ENCODE data around the gene KRT5. TPM values are rescaled to one million over a fixed set of nuclear protein-coding genes. Genes with fewer than 3 reads are reported as not detected.

KRT5 gene
- total and polyA plus RNA-seq, 4 donors: 0.08 TPM; not detected in 3

DNA sequence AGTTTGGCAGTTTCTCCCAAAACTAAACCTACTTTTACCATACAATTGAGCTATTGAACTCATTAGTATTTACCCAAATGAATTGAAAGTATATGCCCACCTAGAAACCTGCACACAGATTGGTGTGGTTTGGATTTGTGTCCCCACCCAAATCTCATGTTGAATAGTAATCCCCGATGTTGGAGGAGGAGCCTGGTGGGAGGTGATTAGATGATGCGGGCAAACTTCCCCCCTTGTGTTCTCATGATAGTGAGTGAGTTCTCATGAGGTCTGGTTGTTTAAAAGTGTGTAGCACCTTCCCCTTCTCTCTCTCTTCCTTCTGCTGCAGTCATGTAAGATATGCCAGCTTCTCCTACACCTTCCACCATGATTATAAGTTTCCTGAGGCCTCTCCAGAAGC, 42.5 kb downstream of the KRT5 start:
- Histone ChIP-seq H3K27me3 (ENCODE audit: control insufficient read depth in 4 of 4, insufficient read depth in 4 of 4, low read length in 3 of 4) (no peaks in the 10 kb centered on the region), H3K27ac (ENCODE audit: low read depth in 1 of 2, low read length in 2 of 2) (no peak overlapping the region), H3K9me3 (ENCODE audit: control insufficient read depth in 4 of 4, low read length in 3 of 4) (no peaks in the 10 kb centered on the region), H3K4me3 (ENCODE audit: low read depth in 1 of 3, low read length in 3 of 3) (no peak overlapping the region), H3K9ac (ENCODE audit: low read depth in 1 of 2, low read length in 2 of 2) (no peak overlapping the region), H3K4me1 (ENCODE audit: control insufficient read depth in 4 of 4, insufficient read depth in 4 of 4, low read length in 3 of 4) (peaks cover 0 to 1% (median 0%) of the 10 kb centered on the region in 4 donors), H3K36me3 (ENCODE audit: control insufficient read depth in 4 of 4, insufficient read depth in 3 of 4, low read depth in 1 of 4, low read length in 3 of 4) (no peaks in the 10 kb centered on the region)
- no peak for DNase-seq (ENCODE audit: low spot score)
- WGBS: 76% methylated on average over 2 of the region's 2 CpGs
- TF ChIP-seq EGR1 (IDR thresholded peaks at IDR 0.05; ENCODE audit: low read depth in 2 of 2): no peak
- TF ChIP-seq, protein P1, sequence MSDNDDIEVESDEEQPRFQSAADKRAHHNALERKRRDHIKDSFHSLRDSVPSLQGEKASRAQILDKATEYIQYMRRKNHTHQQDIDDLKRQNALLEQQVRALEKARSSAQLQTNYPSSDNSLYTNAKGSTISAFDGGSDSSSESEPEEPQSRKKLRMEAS (IDR thresholded peaks at IDR 0.05): no peak
- TF ChIP-seq RXRA (IDR thresholded peaks at IDR 0.05): no peak
- TF ChIP-seq JUND (IDR thresholded peaks at IDR 0.05): no peak
- no peak for TF ChIP-seq FOXA1 (IDR thresholded peaks at IDR 0.05)
- TF ChIP-seq, protein P2, sequence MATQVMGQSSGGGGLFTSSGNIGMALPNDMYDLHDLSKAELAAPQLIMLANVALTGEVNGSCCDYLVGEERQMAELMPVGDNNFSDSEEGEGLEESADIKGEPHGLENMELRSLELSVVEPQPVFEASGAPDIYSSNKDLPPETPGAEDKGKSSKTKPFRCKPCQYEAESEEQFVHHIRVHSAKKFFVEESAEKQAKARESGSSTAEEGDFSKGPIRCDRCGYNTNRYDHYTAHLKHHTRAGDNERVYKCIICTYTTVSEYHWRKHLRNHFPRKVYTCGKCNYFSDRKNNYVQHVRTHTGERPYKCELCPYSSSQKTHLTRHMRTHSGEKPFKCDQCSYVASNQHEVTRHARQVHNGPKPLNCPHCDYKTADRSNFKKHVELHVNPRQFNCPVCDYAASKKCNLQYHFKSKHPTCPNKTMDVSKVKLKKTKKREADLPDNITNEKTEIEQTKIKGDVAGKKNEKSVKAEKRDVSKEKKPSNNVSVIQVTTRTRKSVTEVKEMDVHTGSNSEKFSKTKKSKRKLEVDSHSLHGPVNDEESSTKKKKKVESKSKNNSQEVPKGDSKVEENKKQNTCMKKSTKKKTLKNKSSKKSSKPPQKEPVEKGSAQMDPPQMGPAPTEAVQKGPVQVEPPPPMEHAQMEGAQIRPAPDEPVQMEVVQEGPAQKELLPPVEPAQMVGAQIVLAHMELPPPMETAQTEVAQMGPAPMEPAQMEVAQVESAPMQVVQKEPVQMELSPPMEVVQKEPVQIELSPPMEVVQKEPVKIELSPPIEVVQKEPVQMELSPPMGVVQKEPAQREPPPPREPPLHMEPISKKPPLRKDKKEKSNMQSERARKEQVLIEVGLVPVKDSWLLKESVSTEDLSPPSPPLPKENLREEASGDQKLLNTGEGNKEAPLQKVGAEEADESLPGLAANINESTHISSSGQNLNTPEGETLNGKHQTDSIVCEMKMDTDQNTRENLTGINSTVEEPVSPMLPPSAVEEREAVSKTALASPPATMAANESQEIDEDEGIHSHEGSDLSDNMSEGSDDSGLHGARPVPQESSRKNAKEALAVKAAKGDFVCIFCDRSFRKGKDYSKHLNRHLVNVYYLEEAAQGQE (IDR thresholded peaks at IDR 0.05): no peak
- TF ChIP-seq HNF4A (conservative IDR thresholded peaks at IDR 0.05): no peak
- no peak for TF ChIP-seq GABPA (IDR thresholded peaks at IDR 0.05 in 1 of 2, conservative IDR thresholded peaks at IDR 0.05 in 1 of 2)
- TF ChIP-seq, protein P3, sequence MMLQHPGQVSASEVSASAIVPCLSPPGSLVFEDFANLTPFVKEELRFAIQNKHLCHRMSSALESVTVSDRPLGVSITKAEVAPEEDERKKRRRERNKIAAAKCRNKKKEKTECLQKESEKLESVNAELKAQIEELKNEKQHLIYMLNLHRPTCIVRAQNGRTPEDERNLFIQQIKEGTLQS (IDR thresholded peaks at IDR 0.05): no peak
- TF ChIP-seq HNF4G (IDR thresholded peaks at IDR 0.05): no peak
- no peak for TF ChIP-seq TAF1 (conservative IDR thresholded peaks at IDR 0.05)
- no peak for TF ChIP-seq NR2F2 (IDR thresholded peaks at IDR 0.05)
- TF ChIP-seq YY1 (IDR thresholded peaks at IDR 0.05): no peak
- TF ChIP-seq RAD21 (IDR thresholded peaks at IDR 0.05): no peak
- TF ChIP-seq SP1 (IDR thresholded peaks at IDR 0.05): no peak

DNA sequence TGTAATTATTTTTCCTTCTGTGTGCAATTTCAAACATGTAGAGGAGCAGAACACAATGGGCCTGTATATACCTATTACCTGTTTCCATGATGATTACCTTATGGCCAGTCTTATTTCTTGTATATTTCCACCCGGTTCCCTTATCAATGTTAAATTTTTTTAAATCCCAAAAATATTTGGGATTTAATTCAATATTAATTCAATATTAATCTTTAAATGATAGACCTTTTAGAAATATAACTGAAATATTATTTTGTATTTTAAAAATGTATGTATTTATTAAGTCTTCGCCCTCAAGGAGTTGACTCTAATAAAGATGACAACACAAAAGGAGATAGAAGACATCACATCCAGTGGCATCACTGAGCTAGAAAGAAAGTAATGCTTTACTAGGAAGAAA, 46.0 kb downstream of the KRT5 start:
- Histone ChIP-seq H3K9me3 (ENCODE audit: control insufficient read depth in 4 of 4, low read length in 3 of 4) (no peaks in the 10 kb centered on the region), H3K36me3 (ENCODE audit: control insufficient read depth in 4 of 4, insufficient read depth in 3 of 4, low read depth in 1 of 4, low read length in 3 of 4) (no peaks in the 10 kb centered on the region), H3K27ac (ENCODE audit: low read depth in 1 of 2, low read length in 2 of 2) (no peak overlapping the region), H3K4me1 (ENCODE audit: control insufficient read depth in 4 of 4, insufficient read depth in 4 of 4, low read length in 3 of 4) (no peaks in the 10 kb centered on the region), H3K27me3 (ENCODE audit: control insufficient read depth in 4 of 4, insufficient read depth in 4 of 4, low read length in 3 of 4) (no peaks in the 10 kb centered on the region), H3K4me3 (ENCODE audit: low read depth in 1 of 3, low read length in 3 of 3) (no peak overlapping the region), H3K9ac (ENCODE audit: low read depth in 1 of 2, low read length in 2 of 2) (no peak overlapping the region)
- WGBS: 94% methylated on average over 2 of the region's 2 CpGs
- DNase-seq (ENCODE audit: low spot score): no peak
- TF ChIP-seq NR2F2 (IDR thresholded peaks at IDR 0.05): no peak
- no peak for TF ChIP-seq GABPA (IDR thresholded peaks at IDR 0.05 in 1 of 2, conservative IDR thresholded peaks at IDR 0.05 in 1 of 2)
- TF ChIP-seq JUND (IDR thresholded peaks at IDR 0.05): no peak
- TF ChIP-seq, protein P1 (IDR thresholded peaks at IDR 0.05): no peak
- no peak for TF ChIP-seq TAF1 (conservative IDR thresholded peaks at IDR 0.05)
- TF ChIP-seq, protein P4, sequence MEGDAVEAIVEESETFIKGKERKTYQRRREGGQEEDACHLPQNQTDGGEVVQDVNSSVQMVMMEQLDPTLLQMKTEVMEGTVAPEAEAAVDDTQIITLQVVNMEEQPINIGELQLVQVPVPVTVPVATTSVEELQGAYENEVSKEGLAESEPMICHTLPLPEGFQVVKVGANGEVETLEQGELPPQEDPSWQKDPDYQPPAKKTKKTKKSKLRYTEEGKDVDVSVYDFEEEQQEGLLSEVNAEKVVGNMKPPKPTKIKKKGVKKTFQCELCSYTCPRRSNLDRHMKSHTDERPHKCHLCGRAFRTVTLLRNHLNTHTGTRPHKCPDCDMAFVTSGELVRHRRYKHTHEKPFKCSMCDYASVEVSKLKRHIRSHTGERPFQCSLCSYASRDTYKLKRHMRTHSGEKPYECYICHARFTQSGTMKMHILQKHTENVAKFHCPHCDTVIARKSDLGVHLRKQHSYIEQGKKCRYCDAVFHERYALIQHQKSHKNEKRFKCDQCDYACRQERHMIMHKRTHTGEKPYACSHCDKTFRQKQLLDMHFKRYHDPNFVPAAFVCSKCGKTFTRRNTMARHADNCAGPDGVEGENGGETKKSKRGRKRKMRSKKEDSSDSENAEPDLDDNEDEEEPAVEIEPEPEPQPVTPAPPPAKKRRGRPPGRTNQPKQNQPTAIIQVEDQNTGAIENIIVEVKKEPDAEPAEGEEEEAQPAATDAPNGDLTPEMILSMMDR (IDR thresholded peaks at IDR 0.05; ENCODE audit: low read depth, low read length, missing input control): no peak
- no peak for TF ChIP-seq RXRA (IDR thresholded peaks at IDR 0.05)
- TF ChIP-seq FOXA1 (IDR thresholded peaks at IDR 0.05): no peak
- TF ChIP-seq, protein P2 (IDR thresholded peaks at IDR 0.05): no peak
- no peak for TF ChIP-seq FOXA2 (IDR thresholded peaks at IDR 0.05)
- TF ChIP-seq, protein P5, sequence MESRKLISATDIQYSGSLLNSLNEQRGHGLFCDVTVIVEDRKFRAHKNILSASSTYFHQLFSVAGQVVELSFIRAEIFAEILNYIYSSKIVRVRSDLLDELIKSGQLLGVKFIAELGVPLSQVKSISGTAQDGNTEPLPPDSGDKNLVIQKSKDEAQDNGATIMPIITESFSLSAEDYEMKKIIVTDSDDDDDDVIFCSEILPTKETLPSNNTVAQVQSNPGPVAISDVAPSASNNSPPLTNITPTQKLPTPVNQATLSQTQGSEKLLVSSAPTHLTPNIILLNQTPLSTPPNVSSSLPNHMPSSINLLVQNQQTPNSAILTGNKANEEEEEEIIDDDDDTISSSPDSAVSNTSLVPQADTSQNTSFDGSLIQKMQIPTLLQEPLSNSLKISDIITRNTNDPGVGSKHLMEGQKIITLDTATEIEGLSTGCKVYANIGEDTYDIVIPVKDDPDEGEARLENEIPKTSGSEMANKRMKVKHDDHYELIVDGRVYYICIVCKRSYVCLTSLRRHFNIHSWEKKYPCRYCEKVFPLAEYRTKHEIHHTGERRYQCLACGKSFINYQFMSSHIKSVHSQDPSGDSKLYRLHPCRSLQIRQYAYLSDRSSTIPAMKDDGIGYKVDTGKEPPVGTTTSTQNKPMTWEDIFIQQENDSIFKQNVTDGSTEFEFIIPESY (IDR thresholded peaks at IDR 0.05): no peak
- TF ChIP-seq, protein P3 (IDR thresholded peaks at IDR 0.05): no peak
- no peak for TF ChIP-seq SP1 (IDR thresholded peaks at IDR 0.05)
- no peak for TF ChIP-seq YY1 (IDR thresholded peaks at IDR 0.05)
- TF ChIP-seq EGR1 (IDR thresholded peaks at IDR 0.05; ENCODE audit: low read depth in 2 of 2): no peak
- no peak for TF ChIP-seq HNF4A (conservative IDR thresholded peaks at IDR 0.05)
- TF ChIP-seq RAD21 (IDR thresholded peaks at IDR 0.05): no peak
- no peak for TF ChIP-seq HNF4G (IDR thresholded peaks at IDR 0.05)

Data from liver (tissue), 9 donors.